HG02759 (cell line): ENCODE results near the gene LRP6.
"Not testable (repeated sequence)": the region's sequence is repeated elsewhere in the genome, so short reads cannot be mapped to it uniquely, and the experiment has no call there.

ENCODE experiments used
- ATAC-seq: cut with Tn5 transposase; IDR thresholded peaks from one replicate; pipeline ENCODE4 v1.9.1; 2021; ENCODE audit warnings: mild to moderate bottlenecking, moderate library complexity; ENCODE audit not compliant: unreplicated experiment

The LRP6 gene

GRCh38 chr12:12127304-12127703 is 139.5 kb downstream of the LRP6 start:
- ATAC-seq: no peak

- no peak for ATAC-seq
Measured at GRCh38 chr12:12126551-12126950, 140.3 kb downstream of the LRP6 start.

- ATAC-seq: no peak
Measured at GRCh38 chr12:12123036-12123604, 143.7 kb downstream of the LRP6 start.

- no peak for ATAC-seq
Measured at GRCh38 chr12:12121061-12121460, 145.8 kb downstream of the LRP6 start.

GRCh38 chr12:12116677-12117076 is 150.2 kb downstream of the LRP6 start:
- ATAC-seq: no peak

- no peak for ATAC-seq
Measured at GRCh38 chr12:12115514-12115913, 151.3 kb downstream of the LRP6 start.

GRCh38 chr12:12110923-12111555 is 155.8 kb downstream of the LRP6 start:
- not testable (repeated sequence) for ATAC-seq

GRCh38 chr12:12108441-12109058 is 158.3 kb downstream of the LRP6 start:
- no peak for ATAC-seq

GRCh38 chr12:12107678-12108077 is 159.2 kb downstream of the LRP6 start:
- ATAC-seq: no peak

GRCh38 chr12:12099102-12099501 is 167.7 kb downstream of the LRP6 start:
- no peak for ATAC-seq

- no peak for ATAC-seq
Measured at GRCh38 chr12:12098691-12099015, 168.2 kb downstream of the LRP6 start.

GRCh38 chr12:12097891-12098690 is 168.8 kb downstream of the LRP6 start:
- ATAC-seq: no peak

GRCh38 chr12:12095021-12095420 is 171.8 kb downstream of the LRP6 start:
- ATAC-seq: no peak

GRCh38 chr12:12094481-12094880 is 172.4 kb downstream of the LRP6 start:
- ATAC-seq: no peak

GRCh38 chr12:12091977-12092663 is 174.7 kb downstream of the LRP6 start:
- no peak for ATAC-seq

- ATAC-seq: no peak
Measured at GRCh38 chr12:12091071-12091470, 175.8 kb downstream of the LRP6 start.

- no peak for ATAC-seq
Measured at GRCh38 chr12:12088761-12089160, 178.1 kb downstream of the LRP6 start.

GRCh38 chr12:12088147-12088546 is 178.7 kb downstream of the LRP6 start:
- no peak for ATAC-seq

- no peak for ATAC-seq
Measured at GRCh38 chr12:12087693-12088034, 179.2 kb downstream of the LRP6 start.

- ATAC-seq: no peak
Measured at GRCh38 chr12:12086973-12087692, 179.7 kb downstream of the LRP6 start.

- ATAC-seq: no peak
Measured at GRCh38 chr12:12086362-12086761, 180.5 kb downstream of the LRP6 start.
